K562 (cell line): ENCODE data around the gene BRPF1. TPM values are rescaled to one million over a fixed set of nuclear protein-coding genes. Genes with fewer than 3 reads are reported as not detected.

Experiments used
- CBFA2T3 ChIP-seq: fragments of 450-650 bp; IDR thresholded peaks from 2 replicates; pipeline ENCODE4 v1.6.1; 2017
- CHD2 ChIP-seq: IDR thresholded peaks from 2 replicates; pipeline ENCODE4 v1.6.1; 2011; ENCODE audit warnings: low read depth, low read length
- CREB3L1 ChIP-seq: fragments of 450-650 bp; IDR thresholded peaks from 2 replicates; pipeline ENCODE4 v1.6.1; 2014; ENCODE audit warnings: low read depth, mild to moderate bottlenecking, moderate library complexity, borderline replicate concordance
- EGR1 ChIP-seq: fragments of 450-650 bp; conservative IDR thresholded peaks from 2 replicates; pipeline ENCODE4 v1.6.1; 2017; ENCODE audit warnings: mild to moderate bottlenecking
- ETS1 ChIP-seq: conservative IDR thresholded peaks from 2 replicates; pipeline ENCODE4 v1.6.1; 2011; ENCODE audit warnings: low read depth, mild to moderate bottlenecking, low read length; ENCODE audit not compliant: control insufficient read depth
- ETV5 ChIP-seq: sonication (generic); formaldehyde crosslinking; IDR thresholded peaks from 2 replicates; pipeline ENCODE4 v1.4.0; 2020; ENCODE audit warnings: low read depth, mild to moderate bottlenecking, missing genetic modification reagents
- FOSL1 ChIP-seq: fragments of 200-800 bp; sonication (Bioruptor generic); conservative IDR thresholded peaks from 2 replicates; pipeline ENCODE4 v1.6.1; 2016; ENCODE audit warnings: missing genetic modification characterization, missing compliant biosample characterization
- GTF2A2 ChIP-seq: IDR thresholded peaks from 2 replicates; pipeline ENCODE4 v1.6.1; 2016; ENCODE audit warnings: mild to moderate bottlenecking, missing genetic modification characterization, missing compliant biosample characterization
- MCM5 ChIP-seq: fragments of 450-650 bp; IDR thresholded peaks from 2 replicates; pipeline ENCODE4 v1.6.1; 2016; ENCODE audit warnings: low read depth
- PTRF ChIP-seq: fragments of 450-650 bp; IDR thresholded peaks from 2 replicates; pipeline ENCODE4 v1.6.1; 2016; ENCODE audit warnings: mild to moderate bottlenecking, missing genetic modification characterization, missing compliant biosample characterization
- RBM25 ChIP-seq: fragments of 200-400 bp; formaldehyde crosslinking; IDR thresholded peaks from 2 replicates; pipeline ENCODE4 v1.6.1; 2018; ENCODE audit warnings: low read length, low read depth, moderate library complexity; ENCODE audit not compliant: severe bottlenecking
- TCFL5 ChIP-seq: fragments of 250-450 bp; sonication (Bioruptor Pico); conservative IDR thresholded peaks from 2 replicates; pipeline ENCODE4 v1.6.1; 2021; ENCODE audit warnings: mild to moderate bottlenecking, moderate library complexity, matching md5 sums
- TEAD4 ChIP-seq, 2 experiments: sonication (generic) in 1 of 2; formaldehyde crosslinking in 1 of 2; IDR thresholded peaks; 2 replicates each; pipeline versions ENCODE4 v1.6.1 to v1.8.0; 2012 to 2022; ENCODE audit warnings: borderline replicate concordance in 1 of 2, inconsistent platforms in 1 of 2, low read length in 1 of 2, mild to moderate bottlenecking in 1 of 2, missing genetic modification reagents in 1 of 2
- WHSC1 ChIP-seq: IDR thresholded peaks from one replicate; pipeline ENCODE4 v1.6.1; 2012; ENCODE audit warnings: low read length, control low read depth, inconsistent platforms
- ZZZ3 ChIP-seq: fragments of 450-650 bp; IDR thresholded peaks from 2 replicates; pipeline ENCODE4 v1.6.1; 2016; ENCODE audit warnings: antibody characterized with exemption, mild to moderate bottlenecking, moderate library complexity
- polyA plus RNA-seq, 8 experiments: library from polyadenylated mRNA; depleted of rRNA in 4 of 8; stranded (reverse) in 5 of 8; unstranded in 3 of 8; fragments of >200 nt; fragmentation: Nextera tagmentation in 2 of 8; fragmentation: Illumina TruSeq in 1 of 8; extraction: Ambion mirVana in 2 of 8; extraction: Trizol in 1 of 8; gene quantifications; 2 replicates each; pipeline versions ENCODE4 v1.2.1 to v1.2.3, GENCODE V29; 2011 to 2014; ENCODE audit warnings: inconsistent platforms in 1 of 8, missing spikeins in 1 of 8
- total RNA-seq, 7 experiments: library from RNA; depleted of rRNA in 6 of 7; stranded (reverse); fragments of >200 nt in 6 of 7; fragmentation: Illumina TruSeq in 2 of 7; extraction: Trizol in 2 of 7; gene quantifications; 2 replicates each; pipeline versions ENCODE4 v1.2.1 to v1.2.3, GENCODE V29; 2011 to 2021; ENCODE audit warnings: low replicate concordance in 1 of 7
- TF ChIP-seq, protein P1 (sequence below): sonication (generic); formaldehyde crosslinking; IDR thresholded peaks from 2 replicates; pipeline ENCODE4 v1.8.1; 2023; ENCODE audit warnings: mild to moderate bottlenecking, missing genetic modification reagents
- TF ChIP-seq, protein P2 (sequence below): fragments of 200-400 bp; formaldehyde crosslinking; IDR thresholded peaks from 2 replicates; pipeline ENCODE4 v1.6.1; 2017; ENCODE audit warnings: mild to moderate bottlenecking, low read depth, low read length, moderate library complexity
- TF ChIP-seq, protein P3 (sequence below): fragments of 450-650 bp; conservative IDR thresholded peaks from 2 replicates; pipeline ENCODE4 v1.6.1; 2016; ENCODE audit warnings: missing genetic modification characterization, low read depth, mild to moderate bottlenecking, missing compliant biosample characterization, moderate library complexity

The BRPF1 gene
- total and polyA plus RNA-seq, 9 of the 15 experiments (the other 6 are each of a cell fraction or from before 2014, with no cell fraction given), result 1.1 to 40.2 (median 23.5) TPM

GRCh38 chr3:9792405-9793160, 61.0 kb downstream of the BRPF1 start, which contains the start of the genes ARPC4 and TADA3 (continued):
- peak; percentile 86 for TF ChIP-seq CREB3L1
- TF ChIP-seq RBM25, result peak; percentile 69
- TF ChIP-seq FOSL1 (tag), result peak; percentile 22; the same call in 1 of the 2 replicates
- 0 out of 2 replicates have a peak, but pooled peaks have one; percentile 62 for TF ChIP-seq ZZZ3
- no peak for TF ChIP-seq WHSC1
- TF ChIP-seq, protein P1, sequence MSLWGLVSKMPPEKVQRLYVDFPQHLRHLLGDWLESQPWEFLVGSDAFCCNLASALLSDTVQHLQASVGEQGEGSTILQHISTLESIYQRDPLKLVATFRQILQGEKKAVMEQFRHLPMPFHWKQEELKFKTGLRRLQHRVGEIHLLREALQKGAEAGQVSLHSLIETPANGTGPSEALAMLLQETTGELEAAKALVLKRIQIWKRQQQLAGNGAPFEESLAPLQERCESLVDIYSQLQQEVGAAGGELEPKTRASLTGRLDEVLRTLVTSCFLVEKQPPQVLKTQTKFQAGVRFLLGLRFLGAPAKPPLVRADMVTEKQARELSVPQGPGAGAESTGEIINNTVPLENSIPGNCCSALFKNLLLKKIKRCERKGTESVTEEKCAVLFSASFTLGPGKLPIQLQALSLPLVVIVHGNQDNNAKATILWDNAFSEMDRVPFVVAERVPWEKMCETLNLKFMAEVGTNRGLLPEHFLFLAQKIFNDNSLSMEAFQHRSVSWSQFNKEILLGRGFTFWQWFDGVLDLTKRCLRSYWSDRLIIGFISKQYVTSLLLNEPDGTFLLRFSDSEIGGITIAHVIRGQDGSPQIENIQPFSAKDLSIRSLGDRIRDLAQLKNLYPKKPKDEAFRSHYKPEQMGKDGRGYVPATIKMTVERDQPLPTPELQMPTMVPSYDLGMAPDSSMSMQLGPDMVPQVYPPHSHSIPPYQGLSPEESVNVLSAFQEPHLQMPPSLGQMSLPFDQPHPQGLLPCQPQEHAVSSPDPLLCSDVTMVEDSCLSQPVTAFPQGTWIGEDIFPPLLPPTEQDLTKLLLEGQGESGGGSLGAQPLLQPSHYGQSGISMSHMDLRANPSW, result peak; percentile 18; the same call in 1 of the 2 replicates
- TF ChIP-seq ETS1, result peak; percentile 67
- TF ChIP-seq PTRF, result no peak
- 0 out of 2 replicates have a peak, but pooled peaks have one; percentile 47 for TF ChIP-seq TCFL5 (CRISPR knock-in tag)
- TF ChIP-seq CHD2, result peak; percentile 98
- TF ChIP-seq GTF2A2 (tag), result no peak
- TF ChIP-seq, protein P2, sequence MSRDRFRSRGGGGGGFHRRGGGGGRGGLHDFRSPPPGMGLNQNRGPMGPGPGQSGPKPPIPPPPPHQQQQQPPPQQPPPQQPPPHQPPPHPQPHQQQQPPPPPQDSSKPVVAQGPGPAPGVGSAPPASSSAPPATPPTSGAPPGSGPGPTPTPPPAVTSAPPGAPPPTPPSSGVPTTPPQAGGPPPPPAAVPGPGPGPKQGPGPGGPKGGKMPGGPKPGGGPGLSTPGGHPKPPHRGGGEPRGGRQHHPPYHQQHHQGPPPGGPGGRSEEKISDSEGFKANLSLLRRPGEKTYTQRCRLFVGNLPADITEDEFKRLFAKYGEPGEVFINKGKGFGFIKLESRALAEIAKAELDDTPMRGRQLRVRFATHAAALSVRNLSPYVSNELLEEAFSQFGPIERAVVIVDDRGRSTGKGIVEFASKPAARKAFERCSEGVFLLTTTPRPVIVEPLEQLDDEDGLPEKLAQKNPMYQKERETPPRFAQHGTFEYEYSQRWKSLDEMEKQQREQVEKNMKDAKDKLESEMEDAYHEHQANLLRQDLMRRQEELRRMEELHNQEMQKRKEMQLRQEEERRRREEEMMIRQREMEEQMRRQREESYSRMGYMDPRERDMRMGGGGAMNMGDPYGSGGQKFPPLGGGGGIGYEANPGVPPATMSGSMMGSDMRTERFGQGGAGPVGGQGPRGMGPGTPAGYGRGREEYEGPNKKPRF, result no peak
- TF ChIP-seq TEAD4 (IDR thresholded peaks at IDR 0.05; ENCODE audit: low read length), result peak; percentile 44; the same call in 1 of the 2 replicates
- no peak for TF ChIP-seq TEAD4 (CRISPR knock-in tag; IDR thresholded peaks at IDR 0.05; ENCODE audit: borderline replicate concordance)
- TF ChIP-seq, protein P3, sequence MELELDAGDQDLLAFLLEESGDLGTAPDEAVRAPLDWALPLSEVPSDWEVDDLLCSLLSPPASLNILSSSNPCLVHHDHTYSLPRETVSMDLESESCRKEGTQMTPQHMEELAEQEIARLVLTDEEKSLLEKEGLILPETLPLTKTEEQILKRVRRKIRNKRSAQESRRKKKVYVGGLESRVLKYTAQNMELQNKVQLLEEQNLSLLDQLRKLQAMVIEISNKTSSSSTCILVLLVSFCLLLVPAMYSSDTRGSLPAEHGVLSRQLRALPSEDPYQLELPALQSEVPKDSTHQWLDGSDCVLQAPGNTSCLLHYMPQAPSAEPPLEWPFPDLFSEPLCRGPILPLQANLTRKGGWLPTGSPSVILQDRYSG, result 0 out of 2 replicates have a peak, but pooled peaks have one; percentile 4
- TF ChIP-seq EGR1, result peak; percentile 99
- 0 out of 2 replicates have a peak, but pooled peaks have one; percentile 9 for TF ChIP-seq CBFA2T3
- TF ChIP-seq MCM5, result no peak
- TF ChIP-seq ETV5, result peak; percentile 96
